Progenitor cell of endocrine pancreas (in vitro differentiated cells): ENCODE results near the gene NMT1. TPM values are rescaled to one million over a fixed set of nuclear protein-coding genes. Genes with fewer than 3 reads are reported as not detected.

Experiments
- DNase-seq: peaks from one replicate; pipeline ENCODE4 v3.0.0; 2021; ENCODE audit warnings: low spot score; ENCODE audit not compliant: unreplicated experiment
- H3K27ac Mint-ChIP-seq: 2 replicates; pipeline ENCODE4 v1.8.0; 2021; ENCODE audit warnings: mild to moderate bottlenecking, moderate library complexity, mixed read lengths
- H3K27me3 Mint-ChIP-seq: 2 replicates; pipeline ENCODE4 v1.8.0; 2021; ENCODE audit warnings: mixed read lengths
- H3K36me3 Mint-ChIP-seq: 2 replicates; pipeline ENCODE4 v1.8.0; 2022; ENCODE audit warnings: mixed read lengths; ENCODE audit not compliant: insufficient read depth
- H3K4me1 Mint-ChIP-seq: 2 replicates; pipeline ENCODE4 v1.8.0; 2021; ENCODE audit warnings: low read depth, mixed read lengths
- H3K4me3 Mint-ChIP-seq: 2 replicates; pipeline ENCODE4 v1.8.0; 2021; ENCODE audit warnings: low read depth, mild to moderate bottlenecking, moderate library complexity, mixed read lengths
- H3K9me3 Mint-ChIP-seq: 2 replicates; pipeline ENCODE4 v1.8.0; 2021; ENCODE audit warnings: low read depth, mixed read lengths
- total RNA-seq: library from RNA; stranded (reverse); gene quantifications from 2 replicates; pipeline ENCODE4 v1.2.1, GENCODE V29; 2021
- TF ChIP-seq, protein P1 (sequence below): fragments of 200-600 bp; sonication (generic); IDR thresholded peaks from one replicate; pipeline ENCODE4 v1.5.0; 2021; ENCODE audit warnings: antibody characterized with exemption, mild to moderate bottlenecking; ENCODE audit not compliant: unreplicated experiment

The NMT1 gene
- total RNA-seq, 1 donor from 2014 or later: 97.4 TPM

DNA sequence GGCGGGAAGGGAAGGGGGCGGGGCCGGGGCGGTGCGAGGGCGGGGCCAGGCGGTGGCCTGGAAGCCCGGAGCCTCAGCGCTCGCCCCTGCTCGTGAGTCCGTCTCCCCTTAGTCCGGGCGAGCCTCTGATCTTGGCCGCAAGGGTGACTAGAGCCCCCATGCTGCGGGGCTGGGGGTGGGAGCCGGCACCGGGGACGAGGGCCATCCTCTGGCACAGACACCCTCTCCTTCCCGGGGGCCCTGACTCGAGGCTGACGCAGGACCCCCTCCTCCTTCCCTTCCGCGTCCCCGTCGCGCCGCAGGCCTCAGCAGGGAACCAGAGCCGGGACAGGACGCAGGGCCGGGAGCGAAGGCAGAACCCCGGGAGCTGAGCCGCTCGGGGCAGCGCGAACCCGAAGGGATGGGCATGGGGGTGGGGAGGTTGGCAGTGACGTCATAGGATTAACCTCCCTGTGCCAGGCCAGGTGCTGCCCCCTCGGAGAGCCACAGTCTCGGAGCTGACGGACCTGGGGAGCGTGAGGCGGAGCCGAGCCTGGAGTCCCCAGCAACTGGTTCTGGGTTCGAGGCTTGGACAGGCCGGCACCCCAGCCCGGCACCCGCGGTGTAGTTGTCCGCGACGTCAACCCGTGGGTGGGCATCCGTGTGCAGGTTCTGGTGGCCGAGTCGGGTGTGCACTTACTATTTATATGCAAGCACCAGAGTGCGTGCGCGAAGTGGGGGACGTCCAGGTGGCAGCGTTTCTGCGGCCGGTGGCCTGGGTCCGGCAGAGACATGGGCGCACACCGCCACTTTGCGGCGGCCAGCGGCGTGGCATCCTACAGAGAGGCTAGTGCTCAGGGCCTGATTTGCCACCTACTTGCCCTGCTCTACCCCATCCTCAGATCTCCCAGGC, 71.7 kb downstream of the NMT1 start:
- Mint-ChIP-seq H3K9me3 (no peaks in the 10 kb centered on the region), H3K4me3 (peak overlapping the region; percentile 72), H3K27ac (peak overlapping the region; percentile 91), H3K27me3 (no peaks in the 10 kb centered on the region), H3K4me1 (peaks cover 6% of the 10 kb centered on the region), H3K36me3 (peaks cover 2% of the 10 kb centered on the region)
- TF ChIP-seq, protein P1, sequence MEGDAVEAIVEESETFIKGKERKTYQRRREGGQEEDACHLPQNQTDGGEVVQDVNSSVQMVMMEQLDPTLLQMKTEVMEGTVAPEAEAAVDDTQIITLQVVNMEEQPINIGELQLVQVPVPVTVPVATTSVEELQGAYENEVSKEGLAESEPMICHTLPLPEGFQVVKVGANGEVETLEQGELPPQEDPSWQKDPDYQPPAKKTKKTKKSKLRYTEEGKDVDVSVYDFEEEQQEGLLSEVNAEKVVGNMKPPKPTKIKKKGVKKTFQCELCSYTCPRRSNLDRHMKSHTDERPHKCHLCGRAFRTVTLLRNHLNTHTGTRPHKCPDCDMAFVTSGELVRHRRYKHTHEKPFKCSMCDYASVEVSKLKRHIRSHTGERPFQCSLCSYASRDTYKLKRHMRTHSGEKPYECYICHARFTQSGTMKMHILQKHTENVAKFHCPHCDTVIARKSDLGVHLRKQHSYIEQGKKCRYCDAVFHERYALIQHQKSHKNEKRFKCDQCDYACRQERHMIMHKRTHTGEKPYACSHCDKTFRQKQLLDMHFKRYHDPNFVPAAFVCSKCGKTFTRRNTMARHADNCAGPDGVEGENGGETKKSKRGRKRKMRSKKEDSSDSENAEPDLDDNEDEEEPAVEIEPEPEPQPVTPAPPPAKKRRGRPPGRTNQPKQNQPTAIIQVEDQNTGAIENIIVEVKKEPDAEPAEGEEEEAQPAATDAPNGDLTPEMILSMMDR: peak; percentile 59
- peak; percentile 67 for DNase-seq

DNA sequence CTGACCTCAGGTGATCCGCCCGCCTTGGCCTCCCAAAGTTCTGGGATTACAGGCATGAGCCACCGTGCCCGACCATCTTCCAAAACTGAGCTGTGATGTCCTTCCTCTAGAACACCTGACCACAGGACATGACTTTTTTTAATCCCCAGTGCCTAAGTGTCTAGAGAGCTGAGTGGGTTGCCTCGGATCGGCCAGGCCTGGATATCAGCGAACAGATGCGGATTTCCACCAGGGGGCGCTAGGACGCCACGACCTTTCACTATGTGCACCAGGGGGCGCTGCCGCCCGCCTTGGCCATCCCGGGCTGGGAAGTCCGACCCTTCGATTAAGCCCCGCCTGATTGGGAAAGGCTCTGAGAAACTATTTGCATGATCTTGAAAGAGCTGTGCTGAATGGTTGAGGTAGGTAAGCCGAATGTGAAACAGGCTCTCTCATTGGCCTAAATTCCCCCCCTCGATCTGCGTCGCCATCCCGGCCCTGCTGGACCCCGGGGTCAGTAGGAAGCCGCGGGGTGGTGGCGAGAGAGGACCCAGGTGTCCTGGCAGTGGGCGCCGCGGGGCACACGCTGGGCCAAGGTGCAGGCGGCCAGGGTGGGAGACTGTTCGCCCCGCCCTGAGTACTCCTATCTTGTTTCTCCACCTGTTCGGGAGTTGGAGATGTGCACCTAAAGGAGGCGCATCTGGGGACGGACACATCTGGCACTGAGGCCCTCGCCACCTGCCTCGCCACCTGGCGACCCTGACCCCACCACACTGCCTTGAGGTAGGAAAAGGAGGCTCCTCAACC, 74.3 kb downstream of the NMT1 start, which contains the start of gene ACBD4:
Gene ACBD4 (plus strand): TSS at position 496 of the 786 bp plus-strand sequence. CDS start 458 bp downstream, outside the sequence.
- peaks cover 2% of the 10 kb centered on the region for H3K36me3 Mint-ChIP-seq
- DNase-seq: peak; percentile 96
- H3K4me1 Mint-ChIP-seq: peaks cover 3% of the 10 kb centered on the region
- H3K4me3 Mint-ChIP-seq: peak within 1 kb of the TSS; percentile 75
- H3K27me3 Mint-ChIP-seq: no peaks in the 10 kb centered on the region
- H3K27ac Mint-ChIP-seq: peak within 1 kb of the TSS; percentile 86
- TF ChIP-seq, protein P1: peak; percentile 100
- H3K9me3 Mint-ChIP-seq: no peaks in the 10 kb centered on the region

DNA sequence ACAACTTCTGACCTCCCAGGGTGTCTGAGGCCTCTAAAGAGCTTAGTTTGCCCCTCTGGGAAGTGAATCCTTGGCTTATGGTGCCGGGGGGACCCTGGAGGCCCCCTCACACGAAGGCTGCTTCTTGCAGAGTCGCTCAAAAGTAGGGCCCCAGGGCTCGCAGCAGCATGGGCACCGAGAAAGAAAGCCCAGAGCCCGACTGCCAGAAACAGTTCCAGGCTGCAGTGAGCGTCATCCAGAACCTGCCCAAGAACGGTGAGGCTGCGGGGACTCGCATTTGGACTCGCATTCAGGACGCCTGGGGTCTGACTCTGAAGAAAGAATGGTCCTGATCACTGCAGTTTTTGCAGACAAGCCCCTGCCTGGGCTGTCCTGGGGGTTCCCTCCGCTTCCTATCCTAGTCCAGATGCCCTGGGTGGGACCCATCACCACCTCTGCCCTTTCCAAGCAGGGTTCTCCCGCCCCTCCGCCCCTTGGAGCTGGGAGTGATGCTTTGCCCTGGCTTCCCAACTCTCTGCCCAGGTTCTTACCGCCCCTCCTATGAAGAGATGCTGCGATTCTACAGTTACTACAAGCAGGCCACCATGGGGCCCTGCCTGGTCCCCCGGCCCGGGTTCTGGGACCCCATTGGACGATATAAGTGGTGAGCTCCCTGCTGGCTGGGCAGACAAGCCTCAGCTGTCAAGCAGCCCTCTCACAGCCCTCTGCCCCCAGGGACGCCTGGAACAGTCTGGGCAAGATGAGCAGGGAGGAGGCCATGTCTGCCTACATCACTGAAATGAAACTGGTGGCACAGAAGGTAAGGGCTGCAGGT, 75.1 kb downstream of the NMT1 start:
- Mint-ChIP-seq H3K36me3 (peaks cover 5% of the 10 kb centered on the region), H3K9me3 (no peaks in the 10 kb centered on the region), H3K27ac (no peak overlapping the region), H3K27me3 (no peaks in the 10 kb centered on the region), H3K4me3 (peak overlapping the region; percentile 75), H3K4me1 (peaks cover 3% of the 10 kb centered on the region)
- TF ChIP-seq, protein P1: no peak
- DNase-seq: no peak

DNA sequence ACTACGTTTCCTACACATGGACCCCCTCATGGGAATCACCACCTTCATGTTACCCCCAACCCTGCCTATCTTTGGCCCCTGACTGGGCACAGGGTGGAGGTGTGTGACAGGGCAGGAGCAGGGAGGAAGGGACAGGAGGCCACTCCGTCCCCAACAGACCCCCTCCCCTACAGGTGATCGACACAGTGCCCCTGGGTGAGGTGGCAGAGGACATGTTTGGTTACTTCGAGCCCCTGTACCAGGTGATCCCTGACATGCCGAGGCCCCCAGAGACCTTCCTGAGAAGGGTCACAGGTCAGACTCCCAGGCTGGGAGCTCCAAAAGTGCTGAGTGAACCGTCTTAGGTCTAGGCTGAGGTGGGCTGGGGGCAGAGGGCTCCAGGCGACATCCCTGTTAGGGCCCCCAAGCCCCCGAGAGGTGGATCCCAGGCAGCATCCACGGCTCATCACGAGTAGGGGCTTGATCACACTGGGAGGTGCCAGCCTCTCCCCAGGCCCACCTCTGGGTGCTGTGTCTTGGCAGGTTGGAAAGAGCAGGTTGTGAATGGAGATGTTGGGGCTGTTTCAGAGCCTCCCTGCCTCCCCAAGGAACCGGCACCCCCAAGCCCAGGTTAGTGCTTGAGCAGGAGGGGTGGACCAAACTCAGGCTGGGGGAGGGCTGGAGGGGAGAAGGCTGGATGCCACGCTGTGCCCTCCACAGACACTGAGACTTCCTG, 75.9 kb downstream of the NMT1 start:
- Mint-ChIP-seq H3K9me3 (no peaks in the 10 kb centered on the region), H3K27me3 (no peaks in the 10 kb centered on the region), H3K36me3 (peaks cover 5% of the 10 kb centered on the region), H3K4me3 (peak overlapping the region; percentile 75), H3K27ac (no peak overlapping the region), H3K4me1 (peaks cover 3% of the 10 kb centered on the region)
- no peak for DNase-seq
- TF ChIP-seq, protein P1: no peak
